Fibroblast of lung (primary cell): ENCODE data around the gene NME7.

Experiments
- EZH2 ChIP-seq: IDR thresholded peaks from 2 replicates; pipeline ENCODE4 v1.5.1; 2012; ENCODE audit warnings: low read length, control low read depth, mild to moderate bottlenecking; ENCODE audit errors: missing control alignments
- TF ChIP-seq, protein P1 (sequence below), 2 donors: IDR thresholded peaks in 1 of 2; conservative IDR thresholded peaks in 1 of 2; 1 replicate in 1 of 2; 2 replicates in 1 of 2; pipeline ENCODE4 v1.5.1; 2011 to 2012; ENCODE audit warnings: low read length in 2 of 2, control low read depth in 1 of 2, inconsistent platforms in 1 of 2, low read depth in 1 of 2, mild to moderate bottlenecking in 1 of 2

DNA sequence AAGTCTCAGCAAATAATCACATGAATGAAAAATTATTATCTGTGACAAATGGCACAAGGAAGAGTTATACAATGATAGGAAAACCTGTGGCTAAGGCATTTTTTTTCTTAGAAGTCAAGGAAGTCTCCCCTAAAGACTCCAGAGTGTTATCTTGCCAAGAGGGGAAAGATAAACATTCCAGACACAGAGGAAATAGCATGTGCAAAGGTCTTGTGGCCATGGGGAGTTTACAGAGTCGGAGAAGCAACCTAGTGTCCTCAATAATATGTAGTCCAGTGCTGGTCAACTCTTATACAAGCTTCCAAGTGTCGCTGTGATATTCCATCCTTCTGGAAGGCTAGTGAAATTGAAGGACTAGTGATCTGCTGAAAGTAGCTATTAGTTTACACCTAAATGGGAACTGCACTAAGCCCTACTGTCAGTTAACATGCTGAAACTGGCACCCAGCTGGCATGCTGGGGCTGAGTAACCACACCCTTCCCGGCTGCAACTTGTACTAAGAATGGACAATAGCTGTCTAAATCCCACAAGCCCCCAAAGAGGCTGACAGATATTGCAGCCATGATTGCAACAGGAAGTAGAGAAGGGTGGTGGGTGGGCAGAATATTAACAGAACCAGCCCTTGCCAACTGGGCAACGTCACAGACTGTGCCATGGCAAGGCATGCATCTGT, 272.6 kb downstream of the NME7 start:
- TF ChIP-seq, protein P1, sequence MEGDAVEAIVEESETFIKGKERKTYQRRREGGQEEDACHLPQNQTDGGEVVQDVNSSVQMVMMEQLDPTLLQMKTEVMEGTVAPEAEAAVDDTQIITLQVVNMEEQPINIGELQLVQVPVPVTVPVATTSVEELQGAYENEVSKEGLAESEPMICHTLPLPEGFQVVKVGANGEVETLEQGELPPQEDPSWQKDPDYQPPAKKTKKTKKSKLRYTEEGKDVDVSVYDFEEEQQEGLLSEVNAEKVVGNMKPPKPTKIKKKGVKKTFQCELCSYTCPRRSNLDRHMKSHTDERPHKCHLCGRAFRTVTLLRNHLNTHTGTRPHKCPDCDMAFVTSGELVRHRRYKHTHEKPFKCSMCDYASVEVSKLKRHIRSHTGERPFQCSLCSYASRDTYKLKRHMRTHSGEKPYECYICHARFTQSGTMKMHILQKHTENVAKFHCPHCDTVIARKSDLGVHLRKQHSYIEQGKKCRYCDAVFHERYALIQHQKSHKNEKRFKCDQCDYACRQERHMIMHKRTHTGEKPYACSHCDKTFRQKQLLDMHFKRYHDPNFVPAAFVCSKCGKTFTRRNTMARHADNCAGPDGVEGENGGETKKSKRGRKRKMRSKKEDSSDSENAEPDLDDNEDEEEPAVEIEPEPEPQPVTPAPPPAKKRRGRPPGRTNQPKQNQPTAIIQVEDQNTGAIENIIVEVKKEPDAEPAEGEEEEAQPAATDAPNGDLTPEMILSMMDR (conservative IDR thresholded peaks at IDR 0.05 in 1 of 2, IDR thresholded peaks at IDR 0.05 in 1 of 2; ENCODE audit: low read depth in 1 of 2, low read length in 2 of 2) = no peak
- TF ChIP-seq EZH2 = no peak
